ENCODE data around the gene TMEM255B.

TMEM255B gene

GRCh38 chr13:113770441-113770840 is 11.4 kb downstream of the TMEM255B start:
- DNase-seq = no peak

- DNase-seq = no peak
These were observed 11.9 kb downstream of the TMEM255B start for GRCh38 chr13:113770937-113771336.

GRCh38 chr13:113771709-113772331 is 12.8 kb downstream of the TMEM255B start:
- no peak for DNase-seq

DNA sequence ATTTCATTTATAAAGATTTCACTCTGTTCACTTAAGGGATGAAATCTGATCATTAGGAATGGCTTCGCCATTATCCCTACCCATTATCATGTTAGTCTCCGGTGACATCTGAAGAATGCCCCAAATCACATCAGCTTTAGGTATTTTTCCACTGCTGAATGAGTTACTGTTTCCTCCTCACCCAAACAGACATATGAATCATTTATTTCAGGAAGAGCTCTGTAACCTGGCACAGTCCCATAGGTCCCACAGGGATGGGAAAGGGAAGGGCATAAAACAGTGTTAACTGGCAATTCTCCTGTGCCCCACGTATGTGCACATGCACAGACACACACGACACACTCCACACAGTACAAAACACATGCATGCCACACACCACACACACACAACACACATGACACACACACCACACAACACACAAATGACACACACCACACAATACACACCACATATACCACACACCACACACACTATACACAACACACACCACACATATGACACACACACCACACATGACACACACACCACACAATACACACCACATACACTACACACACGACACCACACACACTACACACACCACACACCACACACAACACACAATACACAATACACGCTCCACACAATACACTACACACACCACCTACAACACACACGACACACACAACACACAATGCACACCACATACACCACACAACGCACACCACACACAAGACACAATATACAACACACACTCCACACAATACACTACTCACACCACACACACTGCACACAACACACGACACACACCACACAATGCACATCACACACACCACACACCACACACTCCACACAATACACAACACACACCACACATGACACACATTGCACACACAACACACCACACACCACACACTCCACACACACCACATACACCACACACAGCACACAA is 15.4 kb downstream of the TMEM255B start:
- no peak for DNase-seq

GRCh38 chr13:113775451-113776145 is 16.6 kb downstream of the TMEM255B start:
- no peak for DNase-seq

DNA sequence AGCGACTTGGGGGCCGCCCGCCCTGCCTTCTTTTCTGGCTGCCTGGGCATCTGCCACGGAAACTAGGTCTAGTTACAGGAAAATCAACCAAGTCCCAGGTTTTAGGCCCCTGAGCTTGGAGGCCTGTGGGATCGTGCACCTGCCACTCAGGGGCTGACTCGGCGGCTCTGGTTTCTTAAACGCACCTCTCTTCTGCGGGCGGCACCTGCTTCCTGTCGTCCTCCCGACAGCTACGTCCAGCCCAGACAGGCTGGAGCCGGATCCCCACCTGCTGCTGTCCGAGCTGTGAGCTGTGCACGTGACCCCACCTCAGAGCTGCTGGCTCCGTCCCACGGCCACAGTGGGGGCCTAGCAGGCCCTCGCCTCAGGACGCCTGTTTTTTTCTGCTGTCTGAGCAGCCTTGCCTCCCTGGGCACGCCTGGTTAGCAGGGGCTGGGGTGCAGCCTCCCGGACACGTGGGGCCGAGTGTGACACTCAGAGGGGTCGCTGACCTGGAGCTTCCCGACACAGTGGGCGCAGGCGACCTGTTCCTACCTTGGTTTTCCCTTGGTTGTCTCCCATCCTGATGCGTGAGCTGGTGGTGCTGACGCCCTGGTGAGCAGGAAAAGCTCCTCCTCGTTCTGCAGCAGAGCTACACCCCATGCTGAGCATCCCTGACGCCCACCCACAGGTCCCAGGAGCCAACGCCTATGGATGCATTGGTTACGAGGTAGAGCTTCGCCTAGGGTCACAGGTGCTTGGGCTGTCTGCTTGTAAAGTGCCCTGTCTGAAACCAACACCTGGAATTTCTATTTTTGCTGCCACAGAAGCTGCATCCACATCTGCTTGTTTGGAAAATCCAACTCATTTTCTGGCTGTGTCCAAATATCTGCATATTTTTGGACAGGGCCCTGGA is 17.5 kb downstream of the TMEM255B start:
- DNase-seq = no peak

- DNase-seq = no peak
These were observed 18.6 kb downstream of the TMEM255B start for GRCh38 chr13:113777311-113778260.

- no peak for DNase-seq
These were observed 22.5 kb downstream of the TMEM255B start for GRCh38 chr13:113781571-113781970.

GRCh38 chr13:113782472-113782871 is 23.4 kb downstream of the TMEM255B start:
- no peak for DNase-seq

- DNase-seq = peak; percentile 3
These were observed 24.3 kb downstream of the TMEM255B start for GRCh38 chr13:113783200-113783881.

DNA sequence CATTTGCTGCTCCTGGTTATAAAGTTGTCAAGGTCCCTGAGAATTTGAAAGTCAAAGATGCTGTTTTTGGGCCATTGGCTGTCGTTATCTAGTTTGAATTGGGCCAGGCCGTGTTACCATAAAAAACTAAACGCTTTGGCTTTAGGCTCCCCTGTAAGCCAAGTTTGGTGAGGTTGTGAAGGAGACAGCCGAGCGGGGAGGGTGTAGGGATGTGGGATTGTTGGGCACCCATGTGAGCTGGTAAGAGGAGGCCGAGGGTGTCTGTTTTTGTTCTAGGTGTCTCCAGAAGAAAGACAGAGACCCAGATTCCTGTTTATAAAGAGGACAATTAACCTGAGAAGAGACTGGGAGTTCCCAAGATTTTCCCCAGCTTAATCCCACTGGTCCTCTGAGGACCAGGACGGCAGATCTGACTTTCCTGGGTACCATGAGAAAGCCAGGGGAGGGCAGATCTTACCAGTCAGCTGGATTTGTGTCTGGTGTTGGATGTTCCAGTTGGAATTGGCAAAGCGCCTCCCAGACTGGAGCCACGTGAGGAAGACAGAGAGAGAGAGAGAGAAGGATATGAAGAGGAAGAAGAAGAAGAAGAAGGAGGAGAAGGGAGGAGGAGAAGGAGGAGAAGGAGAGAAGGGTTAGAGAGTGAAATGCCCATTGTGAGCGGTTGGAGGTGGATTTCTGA is 25.1 kb downstream of the TMEM255B start:
- no peak for DNase-seq

GRCh38 chr13:113784645-113785024 is 25.6 kb downstream of the TMEM255B start:
- DNase-seq = no peak

GRCh38 chr13:113785051-113786010 is 26.3 kb downstream of the TMEM255B start:
- DNase-seq = peak; percentile 7

DNA sequence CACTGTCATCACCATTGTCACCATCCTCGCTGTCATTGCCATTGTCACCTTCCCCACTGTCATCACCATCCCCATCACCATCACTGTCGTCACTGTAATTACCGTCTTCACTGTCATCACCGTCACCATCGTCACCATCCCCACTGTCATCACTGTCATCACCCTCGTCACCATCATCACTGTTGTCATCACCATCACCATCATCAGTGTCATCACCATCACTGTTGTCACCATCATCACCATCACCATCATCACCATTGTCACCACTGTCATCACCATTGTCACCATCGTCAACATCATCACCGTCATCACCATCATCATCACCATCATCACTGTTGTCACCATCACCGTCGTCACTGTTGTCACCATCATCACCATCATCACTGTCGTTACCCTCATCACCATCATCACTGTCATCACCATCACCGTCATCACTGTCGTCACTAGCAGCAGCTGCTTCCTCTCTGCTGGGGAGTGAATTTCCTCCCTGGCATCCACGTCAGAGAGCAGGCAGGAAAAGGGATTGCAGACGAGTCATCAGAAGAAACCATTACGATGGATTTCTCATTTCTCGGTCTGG is 27.3 kb downstream of the TMEM255B start:
- peak; percentile 9 for DNase-seq

GRCh38 chr13:113787694-113788093 is 28.7 kb downstream of the TMEM255B start:
- peak; percentile 1 for DNase-seq

GRCh38 chr13:113788413-113789135 is 29.5 kb downstream of the TMEM255B start:
- DNase-seq = peak; percentile 7

DNA sequence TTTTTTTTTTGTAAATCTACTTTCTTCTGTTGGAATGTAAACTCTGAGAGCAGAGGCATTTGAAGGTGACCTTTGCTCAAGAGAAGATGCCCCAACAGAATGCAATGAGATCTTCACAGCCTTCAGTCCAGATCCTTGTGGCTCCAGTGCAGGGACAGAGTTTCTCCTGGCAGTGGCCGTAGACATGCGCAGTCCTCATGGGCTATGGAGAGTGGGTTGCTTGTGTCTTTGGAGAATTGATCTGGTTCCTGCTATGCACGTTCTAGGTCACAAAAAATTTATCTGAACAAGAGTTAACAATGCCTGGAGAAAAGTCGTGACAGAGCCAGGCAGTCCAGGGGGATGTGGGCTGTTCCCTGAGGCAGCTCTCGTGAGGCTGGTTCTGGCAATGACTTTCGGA is 30.1 kb downstream of the TMEM255B start:
- DNase-seq = no peak

GRCh38 chr13:113789931-113790330 is 30.9 kb downstream of the TMEM255B start:
- DNase-seq = peak; percentile 7

Data from activated CD8-positive, alpha-beta memory T cell treated with anti-CD3 and anti-CD28 coated beads, Interleukin-2, amount 50 U/mL, for 4 hours (primary cell).